ENCODE data around the gene COMMD3. TPM values are rescaled to one million over a fixed set of nuclear protein-coding genes. Genes with fewer than 3 reads are reported as not detected.
"Not testable (repeated sequence)": the region's sequence is repeated elsewhere in the genome, so short reads cannot be mapped to it uniquely, and the experiment has no call there.

Gene COMMD3
- 51.7 TPM for polyA plus RNA-seq (2013, experiment 1 of 2; ENCODE audit: insufficient read length)
- polyA plus RNA-seq (2013, experiment 2 of 2; ENCODE audit: insufficient read length): 56.5 TPM

DNA sequence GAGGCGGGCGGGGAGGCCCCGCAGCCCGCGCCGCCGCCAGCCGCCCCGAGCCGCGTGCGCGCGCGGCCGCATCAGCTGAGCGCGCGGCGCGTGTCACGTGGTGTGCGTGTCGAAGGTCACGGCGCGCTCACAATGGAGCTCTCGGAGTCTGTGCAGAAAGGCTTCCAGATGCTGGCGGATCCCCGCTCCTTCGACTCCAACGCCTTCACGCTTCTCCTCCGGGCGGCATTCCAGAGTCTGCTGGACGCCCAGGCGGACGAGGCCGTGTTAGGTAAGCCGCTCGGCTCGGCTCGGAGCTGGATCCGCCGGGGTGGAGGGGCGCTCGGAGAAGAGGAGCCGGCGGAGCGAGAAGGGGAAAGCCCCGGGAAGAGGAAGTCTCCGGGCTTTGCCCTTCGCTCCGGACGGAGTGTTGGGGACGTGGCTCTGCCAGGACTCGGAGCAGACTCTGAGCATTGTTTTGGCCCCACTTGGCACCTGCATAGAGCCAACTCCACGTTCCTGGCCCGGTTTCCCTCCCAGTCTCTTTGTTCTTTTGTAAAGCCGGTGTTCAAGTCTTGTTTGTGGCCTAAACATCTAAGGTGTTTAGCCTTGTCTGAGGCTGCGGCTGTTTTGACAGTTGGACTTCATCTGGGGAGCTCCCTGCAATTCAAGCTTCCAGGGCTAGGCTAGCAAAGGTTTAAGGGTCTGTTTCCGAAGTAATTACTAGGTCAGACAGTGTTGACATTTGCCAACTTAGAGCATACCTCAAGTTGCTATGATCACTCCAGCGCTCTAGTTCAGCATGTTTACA, at the start of gene COMMD3:
TSS of gene COMMD3 (plus strand) at position 103 of the 790 bp plus-strand sequence. CDS start at position 133, 30 bp downstream.
- DNase-seq: peak; percentile 88

DNA sequence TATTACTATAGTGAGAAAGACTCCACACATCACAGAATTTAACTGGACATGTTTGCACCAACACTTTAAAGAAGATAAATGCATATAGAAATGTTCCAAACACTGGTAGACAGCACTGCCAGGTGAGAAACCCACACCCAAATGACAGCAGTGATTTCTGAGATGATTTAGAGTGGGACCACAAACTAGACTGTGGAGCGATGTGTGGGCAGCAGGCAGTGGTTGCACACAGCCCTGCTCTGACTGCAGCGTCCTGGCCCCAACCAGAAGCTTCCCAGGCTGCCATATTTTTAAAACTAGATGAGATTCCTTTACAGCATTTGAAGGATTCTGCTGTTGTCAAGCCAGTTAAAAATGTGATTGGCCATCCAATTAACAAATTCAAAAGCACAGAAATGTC, 47.7 kb upstream of the COMMD3 start:
- DNase-seq: no peak

DNA sequence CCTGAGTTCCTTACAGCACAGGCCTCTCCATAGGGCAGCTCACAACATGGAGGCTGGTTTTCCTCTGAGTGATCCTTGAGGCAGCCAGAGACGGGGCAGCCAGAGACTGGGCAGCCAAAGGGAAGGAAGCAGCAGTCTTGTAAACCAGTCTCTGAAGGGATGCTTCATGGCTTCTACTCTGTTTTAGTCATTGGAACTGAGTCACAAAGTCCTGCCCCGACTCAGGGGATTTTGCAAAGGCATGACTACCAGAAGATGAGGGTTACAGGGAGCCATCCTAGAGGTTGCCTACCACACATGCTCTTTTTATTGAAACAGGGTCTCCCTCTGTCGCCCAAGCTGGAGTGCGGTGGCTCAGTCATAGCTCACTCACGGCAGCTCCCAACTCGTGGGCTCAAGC, 44.4 kb upstream of the COMMD3 start:
- no peak for DNase-seq

DNA sequence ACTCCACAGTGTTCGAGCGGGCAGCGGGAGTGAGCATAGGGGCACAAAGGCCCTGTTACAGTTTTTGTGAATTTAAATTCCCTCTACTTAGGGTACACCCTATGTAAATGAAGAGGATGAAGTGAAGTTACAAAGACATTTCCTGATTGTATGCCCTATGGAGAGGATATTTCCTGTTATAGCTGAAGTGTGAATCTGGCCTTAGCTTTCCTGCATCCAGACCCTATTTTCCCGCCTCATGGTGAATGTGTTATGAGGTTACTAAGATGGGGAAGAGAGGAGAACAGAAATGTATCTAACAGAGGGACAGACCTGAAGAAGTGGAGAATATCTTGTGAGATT, 37.8 kb upstream of the COMMD3 start:
- no peak for DNase-seq

- DNase-seq: no peak
Measured at GRCh38 chr10:22280078-22280477, 36.1 kb upstream of the COMMD3 start.

- DNase-seq: no peak
Measured at GRCh38 chr10:22285130-22285529, 31.1 kb upstream of the COMMD3 start.

- no peak for DNase-seq
Measured at GRCh38 chr10:22293747-22294404, 22.3 kb upstream of the COMMD3 start.

- no peak for DNase-seq
Measured at GRCh38 chr10:22294694-22295093, 21.5 kb upstream of the COMMD3 start.

- DNase-seq: no peak
Measured at GRCh38 chr10:22301193-22301592, 15.0 kb upstream of the COMMD3 start.

DNA sequence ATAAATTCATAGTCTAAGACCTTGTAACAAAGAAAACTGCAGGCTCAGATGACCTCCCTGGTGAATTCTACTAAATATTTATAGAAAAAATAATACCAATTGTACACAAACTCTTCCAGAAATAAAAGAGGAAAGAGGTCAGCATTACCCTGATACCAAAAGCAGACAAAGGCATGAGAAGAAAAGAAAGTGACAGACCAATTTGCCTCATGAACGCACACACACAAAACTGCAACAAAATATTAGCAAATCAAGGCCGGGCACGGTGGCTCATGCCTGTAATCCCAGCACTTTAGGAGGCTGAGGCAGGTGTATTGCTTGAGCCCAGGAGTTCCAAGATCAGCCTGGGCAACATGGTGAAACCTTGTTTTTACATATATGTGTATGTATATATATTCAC, 12.7 kb upstream of the COMMD3 start:
- no peak for DNase-seq

DNA sequence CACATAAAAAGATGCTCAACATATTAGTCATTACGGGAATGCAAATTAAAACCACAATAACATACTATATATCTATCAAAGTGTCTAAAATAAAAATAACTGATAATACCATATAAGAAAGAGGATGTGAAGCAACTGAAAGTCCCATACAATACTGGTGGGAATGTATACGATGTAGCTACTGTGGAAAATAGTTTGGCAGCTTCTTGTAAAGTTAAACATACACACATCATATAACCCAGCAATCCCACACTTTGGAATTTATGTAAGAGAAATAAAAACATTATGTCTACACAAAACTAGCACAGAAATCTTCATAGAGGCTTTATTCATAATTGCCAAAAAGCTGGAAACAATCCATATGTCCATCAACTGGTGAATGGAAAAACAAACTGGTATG, 10.5 kb upstream of the COMMD3 start:
- DNase-seq: peak; percentile 77

DNA sequence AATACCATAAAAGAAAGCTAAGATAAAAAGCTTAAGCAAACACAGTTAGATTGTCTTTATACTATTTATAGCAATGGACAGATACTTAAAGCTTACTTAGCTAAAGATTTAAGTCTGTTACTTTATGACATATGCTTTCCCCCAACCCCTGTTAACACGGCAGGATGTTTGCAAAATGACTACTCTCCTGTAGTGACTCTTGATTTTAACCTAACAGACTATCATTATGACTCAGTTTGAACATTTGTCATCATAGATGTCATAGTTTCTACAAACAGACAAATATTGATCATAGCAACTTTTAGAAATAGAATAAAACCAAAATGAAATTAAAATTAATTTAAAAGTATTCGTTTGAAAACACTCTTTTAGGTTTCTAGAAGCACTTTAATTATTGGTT, 7.8 kb upstream of the COMMD3 start:
- peak; percentile 60 for DNase-seq

- DNase-seq: no peak
Measured at GRCh38 chr10:22309180-22310000, 6.8 kb upstream of the COMMD3 start.

DNA sequence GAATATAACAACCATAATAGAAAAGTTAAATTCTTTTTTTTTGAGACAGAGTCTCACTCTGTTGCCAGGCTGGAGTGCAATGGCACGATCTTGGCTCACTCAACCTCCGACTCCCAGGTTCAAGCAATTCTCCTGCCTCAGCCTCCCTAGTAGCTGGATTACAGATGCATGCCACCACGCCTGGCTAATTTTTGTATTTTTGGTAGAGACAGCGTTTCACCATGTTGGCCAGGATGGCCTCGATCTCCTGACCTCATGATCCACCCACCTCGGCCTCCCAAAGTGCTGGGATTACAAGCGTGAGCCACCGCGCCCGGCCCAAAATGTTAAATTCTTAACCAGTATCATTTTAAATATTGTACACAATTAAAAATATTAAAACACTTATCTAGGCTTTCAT, 6.2 kb upstream of the COMMD3 start:
- not testable (repeated sequence) for DNase-seq

DNA sequence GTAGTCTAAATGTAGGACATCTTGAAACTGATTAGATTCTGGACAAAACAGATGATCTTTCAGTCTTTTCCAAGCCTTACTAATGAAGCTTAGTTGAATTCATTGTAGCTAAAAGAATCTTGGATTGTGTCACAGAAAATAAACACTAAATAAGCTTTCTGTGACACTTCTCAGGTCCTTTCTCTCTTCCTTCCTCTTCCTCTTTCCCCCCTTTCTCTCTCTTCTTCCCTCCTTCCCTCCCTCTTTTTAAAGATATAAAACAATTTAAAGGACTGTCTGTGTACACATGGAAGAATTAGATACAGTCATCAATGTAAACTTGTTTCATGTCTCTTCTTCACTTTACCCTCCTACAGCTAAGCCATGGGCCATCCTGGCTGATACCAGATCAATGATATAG, 5.3 kb upstream of the COMMD3 start:
- DNase-seq: no peak

DNA sequence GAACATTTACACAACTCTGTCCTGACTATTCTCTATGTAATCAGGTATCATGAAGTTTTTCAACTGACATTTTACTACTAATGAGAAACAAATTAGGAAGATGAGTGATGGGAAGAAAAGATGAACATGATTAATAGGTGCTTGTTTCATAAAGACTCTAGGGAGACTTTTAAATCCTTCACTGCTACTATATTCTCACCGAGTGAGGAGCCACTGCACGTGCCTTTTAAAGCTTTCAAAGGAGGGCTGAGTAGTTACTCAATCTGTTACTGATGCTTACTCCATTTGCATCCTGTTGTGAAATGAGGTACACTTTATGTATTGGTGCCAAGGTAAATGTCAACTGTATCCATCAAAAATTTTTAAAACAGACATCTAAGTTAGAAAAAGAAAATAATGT, 1.3 kb upstream of the COMMD3 start:
- no peak for DNase-seq

GRCh38 chr10:22315455-22316285, 518 bp upstream of the COMMD3 start:
- DNase-seq: no peak

DNA sequence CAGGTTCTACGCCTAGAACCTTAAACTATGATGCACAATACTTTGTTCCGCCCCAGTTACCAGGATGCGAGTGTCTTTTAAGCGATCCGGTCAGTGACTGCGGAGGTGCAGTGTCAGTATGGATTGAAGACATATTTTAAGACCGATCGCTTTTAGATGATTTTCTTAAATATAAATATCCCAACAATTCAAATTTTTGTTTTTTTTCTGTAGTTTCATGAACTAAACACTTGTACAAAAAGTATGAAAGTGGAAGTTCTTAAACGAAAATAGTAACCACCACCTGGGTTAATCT, 835 bp downstream of the COMMD3 start:
- no peak for DNase-seq

- DNase-seq: no peak
Measured at GRCh38 chr10:22317771-22318565, 1.8 kb downstream of the COMMD3 start.

DNA sequence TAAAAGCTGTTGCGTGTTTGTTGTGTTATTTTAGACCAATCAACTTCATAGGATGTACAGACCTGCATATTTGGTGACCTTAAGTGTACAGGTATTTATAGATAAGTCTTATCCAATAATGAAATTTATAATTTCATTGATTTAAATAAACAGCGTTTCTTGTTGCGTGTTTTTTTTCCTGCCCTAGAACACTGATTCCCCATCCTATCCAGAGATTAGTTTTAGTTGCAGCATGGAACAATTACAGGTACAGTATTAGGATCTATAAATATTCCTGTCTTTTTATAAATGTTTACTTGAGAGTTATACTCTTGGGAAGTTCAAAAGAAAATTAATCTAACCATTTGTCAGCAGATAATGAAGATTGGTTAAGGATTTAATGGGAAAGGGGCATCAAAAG, 2.6 kb downstream of the COMMD3 start:
- DNase-seq: no peak

DNA sequence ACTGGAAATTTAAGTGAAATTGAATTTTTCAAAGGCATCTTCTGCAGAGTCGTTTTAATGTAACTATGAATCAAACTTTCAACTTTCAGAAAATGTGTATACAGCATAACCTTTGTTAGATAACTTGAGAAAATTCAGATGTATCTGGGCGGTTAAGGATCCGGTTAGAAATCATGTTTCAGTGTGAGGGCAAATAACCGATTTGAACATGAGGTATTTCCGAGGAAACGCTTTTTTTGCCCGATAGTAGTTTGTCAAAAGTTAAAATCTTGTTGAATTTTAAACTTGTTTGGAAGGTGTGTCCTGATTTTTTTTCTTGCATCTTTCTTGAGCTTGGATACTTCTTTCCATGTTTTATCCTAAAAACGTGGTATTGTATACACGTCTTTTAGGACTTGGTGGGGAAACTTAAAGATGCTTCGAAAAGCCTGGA, 3.4 kb downstream of the COMMD3 start:
- DNase-seq: no peak

Measured in fibroblast of skin of scalp (primary cell).